DND-41 (cell line): ENCODE data around the gene TMCO1.
"Not testable (repeated sequence)": the region's sequence is repeated elsewhere in the genome, so short reads cannot be mapped to it uniquely, and the experiment has no call there.

ENCODE experiments used
- ATAC-seq: fragments of 200-7000 bp; cut with Tn5 transposase; 3 replicates; pipeline ENCODE4 v1.9.1; 2021; ENCODE audit warnings: low read depth; ENCODE audit not compliant: insufficient read depth
- DNase-seq: peaks from one replicate; pipeline ENCODE4 v3.0.0-alpha.2; 2020
- H2AFZ ChIP-seq: 2 replicates; pipeline ENCODE4 v1.6.0; 2012; ENCODE audit warnings: low read depth, low read length
- H3K27ac ChIP-seq: 2 replicates; pipeline ENCODE4 v1.5.1; 2012; ENCODE audit warnings: low read length, inconsistent platforms
- H3K27me3 ChIP-seq: fragments of 200-600 bp; sonication (generic); 2 replicates; pipeline ENCODE4 v1.6.0; 2012; ENCODE audit warnings: low read length, mild to moderate bottlenecking, inconsistent platforms; ENCODE audit not compliant: insufficient read depth, poor library complexity
- H3K36me3 ChIP-seq: 2 replicates; pipeline ENCODE4 v1.5.1; 2012; ENCODE audit warnings: low read length, inconsistent platforms; ENCODE audit not compliant: insufficient read depth
- H3K4me1 ChIP-seq: 2 replicates; pipeline ENCODE4 v1.5.1; 2012; ENCODE audit warnings: mild to moderate bottlenecking, low read length; ENCODE audit not compliant: insufficient read depth
- H3K4me2 ChIP-seq: 2 replicates; pipeline ENCODE4 v1.6.0; 2012; ENCODE audit warnings: mild to moderate bottlenecking, moderate library complexity, low read length, inconsistent platforms; ENCODE audit not compliant: insufficient read depth
- H3K4me3 ChIP-seq, 2 experiments: fragments of 200-600 bp in 1 of 2; shearing (Covaris generic) in 1 of 2; 2 replicates each; pipeline ENCODE4 v1.5.1; 2012 to 2016; ENCODE audit warnings: inconsistent platforms in 2 of 2, low read length in 2 of 2, mild to moderate bottlenecking in 2 of 2, low read depth in 1 of 2, moderate library complexity in 1 of 2
- H3K79me2 ChIP-seq: 2 replicates; pipeline ENCODE4 v1.6.0; 2012; ENCODE audit warnings: low read length, inconsistent platforms; ENCODE audit not compliant: insufficient read depth
- H3K9ac ChIP-seq: 2 replicates; pipeline ENCODE4 v1.6.0; 2012; ENCODE audit warnings: low read depth, mild to moderate bottlenecking, inconsistent platforms, low read length, moderate library complexity
- H3K9me3 ChIP-seq: 2 replicates; pipeline ENCODE4 v1.5.1; 2012; ENCODE audit warnings: low read length, moderate library complexity, mild to moderate bottlenecking, inconsistent platforms; ENCODE audit not compliant: insufficient read depth, severe bottlenecking
- H4K20me1 ChIP-seq: 2 replicates; pipeline ENCODE4 v1.6.0; 2012; ENCODE audit warnings: low read length; ENCODE audit not compliant: insufficient read depth
- EZH2 ChIP-seq: IDR thresholded peaks from 3 replicates; pipeline ENCODE4 v1.6.1; 2012; ENCODE audit warnings: borderline replicate concordance, low read depth, mild to moderate bottlenecking, moderate library complexity, low read length, inconsistent platforms; ENCODE audit not compliant: severe bottlenecking
- TF ChIP-seq, protein P1 (sequence below): IDR thresholded peaks from 2 replicates; pipeline ENCODE4 v1.5.1; 2012; ENCODE audit warnings: borderline replicate concordance, low read length, moderate library complexity, mild to moderate bottlenecking; ENCODE audit not compliant: poor library complexity, severe bottlenecking; ENCODE audit errors: extremely low read depth

The TMCO1 gene

DNA sequence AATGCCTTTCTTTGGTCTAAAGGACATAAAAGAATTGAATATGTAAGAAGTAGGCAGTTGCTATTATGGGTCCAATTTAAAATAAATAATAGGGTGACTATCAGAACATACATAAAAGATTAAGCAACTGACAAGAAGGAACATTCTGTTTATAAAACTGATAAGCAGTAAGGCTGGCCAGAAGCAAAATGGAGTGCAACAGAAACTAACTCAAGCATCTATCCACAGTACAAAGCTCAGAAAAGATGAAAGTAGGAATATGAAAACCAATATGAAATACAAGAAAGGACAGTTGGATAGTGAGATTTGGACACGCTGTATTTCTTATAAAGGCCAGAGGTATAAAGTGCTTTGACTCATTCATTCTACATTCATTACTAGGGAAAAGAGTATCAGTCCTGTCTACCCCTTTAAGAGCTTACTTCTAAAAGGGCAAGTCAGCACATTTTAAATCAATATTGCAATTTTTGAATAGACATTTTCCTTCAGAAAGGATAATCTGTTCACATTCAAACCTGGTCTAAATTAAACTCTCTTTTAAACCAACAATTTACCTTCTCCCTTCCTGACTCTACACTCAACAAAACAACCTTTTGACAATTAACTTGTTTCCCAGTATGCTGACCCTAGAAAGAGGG, 84.7 kb downstream of the TMCO1 start:
- H3K9me3 ChIP-seq = no peaks in the 10 kb centered on the region

DNA sequence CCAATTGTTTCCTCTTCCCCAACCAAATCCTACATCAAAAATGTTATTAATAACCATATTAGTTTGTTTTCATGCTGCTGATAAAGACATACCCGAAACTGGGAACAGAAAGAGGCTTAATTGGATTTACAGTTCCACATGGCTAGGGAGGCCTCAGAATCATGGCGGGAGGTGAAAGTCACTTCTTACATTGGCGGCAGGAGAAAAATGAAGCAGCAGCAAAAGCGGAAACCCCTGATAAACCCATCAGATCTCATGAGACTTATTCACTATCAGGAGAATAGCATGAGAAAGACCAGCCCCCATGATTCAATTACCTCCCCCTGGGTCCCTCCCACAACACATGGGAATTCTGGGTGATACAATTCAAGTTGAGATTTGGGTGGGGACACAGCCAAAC, 87.9 kb downstream of the TMCO1 start:
- H3K9me3 ChIP-seq = not testable (repeated sequence)

More for the DNA sequence above, 84.7 kb downstream of the TMCO1 start:
- Histone ChIP-seq H4K20me1 (peaks cover 14% of the 10 kb centered on the region; the same call in 1 of the 2 replicates), H3K27ac (no peak overlapping the region), H3K4me2 (no peak overlapping the region), H3K36me3 (peaks cover 78% of the 10 kb centered on the region), H2AFZ (no peak overlapping the region), H3K9ac (no peak overlapping the region), H3K4me1 (no peaks in the 10 kb centered on the region), H3K27me3 (no peaks in the 10 kb centered on the region), H3K79me2 (peaks cover 66% of the 10 kb centered on the region), H3K4me3 (no peak overlapping the region)
- ATAC-seq (no peak), DNase-seq (no peak)
- no peak for TF ChIP-seq EZH2
- TF ChIP-seq, protein P1, sequence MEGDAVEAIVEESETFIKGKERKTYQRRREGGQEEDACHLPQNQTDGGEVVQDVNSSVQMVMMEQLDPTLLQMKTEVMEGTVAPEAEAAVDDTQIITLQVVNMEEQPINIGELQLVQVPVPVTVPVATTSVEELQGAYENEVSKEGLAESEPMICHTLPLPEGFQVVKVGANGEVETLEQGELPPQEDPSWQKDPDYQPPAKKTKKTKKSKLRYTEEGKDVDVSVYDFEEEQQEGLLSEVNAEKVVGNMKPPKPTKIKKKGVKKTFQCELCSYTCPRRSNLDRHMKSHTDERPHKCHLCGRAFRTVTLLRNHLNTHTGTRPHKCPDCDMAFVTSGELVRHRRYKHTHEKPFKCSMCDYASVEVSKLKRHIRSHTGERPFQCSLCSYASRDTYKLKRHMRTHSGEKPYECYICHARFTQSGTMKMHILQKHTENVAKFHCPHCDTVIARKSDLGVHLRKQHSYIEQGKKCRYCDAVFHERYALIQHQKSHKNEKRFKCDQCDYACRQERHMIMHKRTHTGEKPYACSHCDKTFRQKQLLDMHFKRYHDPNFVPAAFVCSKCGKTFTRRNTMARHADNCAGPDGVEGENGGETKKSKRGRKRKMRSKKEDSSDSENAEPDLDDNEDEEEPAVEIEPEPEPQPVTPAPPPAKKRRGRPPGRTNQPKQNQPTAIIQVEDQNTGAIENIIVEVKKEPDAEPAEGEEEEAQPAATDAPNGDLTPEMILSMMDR = no peak

DNA sequence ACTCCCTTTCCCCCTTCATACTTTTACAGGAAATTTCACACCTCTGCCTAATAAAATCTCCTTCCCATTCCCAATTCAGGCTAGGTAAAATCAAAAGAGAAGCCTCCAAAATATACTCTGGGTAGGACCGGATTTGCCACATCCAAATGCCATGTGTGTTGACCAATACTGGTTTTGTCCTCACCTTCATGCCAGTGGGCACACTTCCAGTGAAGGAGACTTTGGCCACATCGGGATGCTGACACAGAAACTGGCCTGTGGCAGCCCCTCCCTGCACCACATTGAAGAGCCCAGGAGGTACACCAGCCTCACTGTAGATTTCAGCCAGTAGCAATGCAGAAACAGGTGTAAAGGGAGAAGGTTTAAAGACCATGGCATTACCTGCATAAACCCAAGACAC, 88.4 kb downstream of the TMCO1 start:
- no peaks in the 10 kb centered on the region for H3K4me1 ChIP-seq
- H3K4me2 ChIP-seq = no peak overlapping the region
- H4K20me1 ChIP-seq = peaks cover 2% of the 10 kb centered on the region; the same call in 1 of the 2 replicates
- no peak for ATAC-seq
- no peaks in the 10 kb centered on the region for H3K27me3 ChIP-seq
- DNase-seq = no peak
- H3K36me3 ChIP-seq = peaks cover 78% of the 10 kb centered on the region
- H3K4me3 ChIP-seq = no peak overlapping the region
- H3K9me3 ChIP-seq = no peaks in the 10 kb centered on the region
- peaks cover 30% of the 10 kb centered on the region for H3K79me2 ChIP-seq
- TF ChIP-seq EZH2 = no peak
- TF ChIP-seq, protein P1 = no peak
- H2AFZ ChIP-seq = no peak overlapping the region
- H3K27ac ChIP-seq = no peak overlapping the region
- no peak overlapping the region for H3K9ac ChIP-seq

More for the DNA sequence above, 87.9 kb downstream of the TMCO1 start:
- not testable (repeated sequence) for H3K27ac ChIP-seq, ATAC-seq, H3K27me3 ChIP-seq, H3K4me1 ChIP-seq, H4K20me1 ChIP-seq, H3K4me2 ChIP-seq, H2AFZ ChIP-seq, DNase-seq, H3K9ac ChIP-seq, H3K4me3 ChIP-seq
- H3K36me3 ChIP-seq = peaks cover 78% of the 10 kb centered on the region
- peaks cover 35% of the 10 kb centered on the region for H3K79me2 ChIP-seq

DNA sequence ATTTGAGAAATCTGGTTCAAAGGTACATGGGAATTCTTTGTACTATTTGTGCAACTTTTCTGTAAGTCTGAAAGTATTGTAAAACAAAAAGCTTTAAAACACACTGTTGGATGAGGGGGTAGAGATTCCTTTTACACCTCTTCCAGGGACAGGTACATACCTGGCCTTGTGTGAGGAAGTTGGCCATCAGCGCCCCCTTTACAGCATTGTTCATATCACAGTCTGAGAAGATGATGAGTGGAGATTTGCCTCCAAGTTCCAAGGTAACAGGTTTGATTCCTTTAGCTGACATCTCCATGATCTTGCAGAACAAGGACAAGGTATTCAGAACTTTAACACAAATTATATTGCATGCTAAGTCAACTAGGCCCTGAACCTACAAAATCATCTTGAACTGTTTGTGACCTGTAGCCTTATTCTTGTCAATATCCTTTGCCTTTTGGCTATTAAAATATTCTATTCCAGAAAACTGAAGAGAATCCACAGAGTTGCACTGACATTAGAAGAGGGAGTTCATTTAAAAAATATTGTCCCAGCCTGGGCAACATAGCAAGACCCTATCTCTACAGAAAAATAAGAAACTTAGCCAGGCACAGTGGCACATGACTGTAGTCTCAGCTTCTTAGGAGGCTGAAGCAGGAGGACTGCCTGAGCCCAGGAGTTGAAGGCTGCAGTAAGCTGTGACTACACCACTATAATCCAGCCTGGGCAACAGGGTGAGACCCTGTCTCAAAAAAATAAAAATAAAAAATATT, 89.2 kb downstream of the TMCO1 start:
- ATAC-seq = no peak

More for the DNA sequence above, 89.2 kb downstream of the TMCO1 start:
- Histone ChIP-seq H3K36me3 (peaks cover 78% of the 10 kb centered on the region), H4K20me1 (no peaks in the 10 kb centered on the region), H3K27me3 (no peaks in the 10 kb centered on the region), H3K27ac (no peak overlapping the region), H2AFZ (no peak overlapping the region), H3K79me2 (peaks cover 22% of the 10 kb centered on the region), H3K9ac (no peak overlapping the region), H3K4me1 (no peaks in the 10 kb centered on the region), H3K4me3 (no peak overlapping the region), H3K4me2 (no peak overlapping the region), H3K9me3 (no peaks in the 10 kb centered on the region)
- TF ChIP-seq, protein P1 = no peak
- no peak for TF ChIP-seq EZH2
- DNase-seq = no peak
